Activated naive CD8-positive, alpha-beta T cell treated with anti-CD3 and anti-CD28 coated beads for 36 hours (primary cell): Measurements from ENCODE around the gene PRM1. TPM values are rescaled to one million over a fixed set of nuclear protein-coding genes. Genes with fewer than 3 reads are reported as not detected.
"Not testable (repeated sequence)": the region's sequence is repeated elsewhere in the genome, so short reads cannot be mapped to it uniquely, and the experiment has no call there.

Experiments used
- DNase-seq: peaks from one replicate; pipeline ENCODE4 v3.0.0; 2021
- H3K27ac Mint-ChIP-seq: one replicate; pipeline ENCODE4 v1.8.0; 2022; ENCODE audit warnings: mild to moderate bottlenecking, moderate library complexity, mixed read lengths
- H3K27me3 Mint-ChIP-seq: one replicate; pipeline ENCODE4 v1.8.0; 2022; ENCODE audit warnings: mild to moderate bottlenecking, mixed read lengths
- H3K36me3 Mint-ChIP-seq: one replicate; pipeline ENCODE4 v1.8.0; 2021; ENCODE audit warnings: mild to moderate bottlenecking, mixed read lengths
- H3K4me1 Mint-ChIP-seq: one replicate; pipeline ENCODE4 v1.8.0; 2021; ENCODE audit warnings: mixed read lengths
- H3K4me3 Mint-ChIP-seq: one replicate; pipeline ENCODE4 v1.8.0; 2022; ENCODE audit warnings: mild to moderate bottlenecking, moderate library complexity, mixed read lengths
- H3K9me3 Mint-ChIP-seq: one replicate; pipeline ENCODE4 v1.8.0; 2022; ENCODE audit warnings: mixed read lengths
- total RNA-seq, 2 experiments: library from RNA; stranded (reverse); gene quantifications; one replicate each; pipeline ENCODE4 v1.2.3, GENCODE V29; 2021

The PRM1 gene
- total RNA-seq, 2 experiments from 2014 or later, result not detected

GRCh38 chr16:11307639-11308492, 26.7 kb upstream of the PRM1 start:
- Mint-ChIP-seq H3K4me1 (peaks cover 37% of the 10 kb centered on the region), H3K4me3 (no peak overlapping the region), H3K36me3 (no peaks in the 10 kb centered on the region), H3K27me3 (no peaks in the 10 kb centered on the region), H3K27ac (no peak overlapping the region), H3K9me3 (peaks cover 2% of the 10 kb centered on the region)
- no peak for DNase-seq

- peaks cover 29% of the 10 kb centered on the region for H3K4me1 Mint-ChIP-seq
Measured at GRCh38 chr16:11306997-11307638, 26.0 kb upstream of the PRM1 start.

GRCh38 chr16:11306381-11306780, 25.3 kb upstream of the PRM1 start:
- H3K27me3 Mint-ChIP-seq, result no peaks in the 10 kb centered on the region
- H3K4me1 Mint-ChIP-seq, result peaks cover 24% of the 10 kb centered on the region
- no peak for DNase-seq
- H3K27ac Mint-ChIP-seq, result no peak overlapping the region
- no peaks in the 10 kb centered on the region for H3K36me3 Mint-ChIP-seq
- peaks cover 2% of the 10 kb centered on the region for H3K9me3 Mint-ChIP-seq
- H3K4me3 Mint-ChIP-seq, result no peak overlapping the region

More at GRCh38 chr16:11306997-11307638, 26.0 kb upstream of the PRM1 start:
- Mint-ChIP-seq H3K4me3 (no peak overlapping the region), H3K36me3 (no peaks in the 10 kb centered on the region), H3K27ac (no peak overlapping the region), H3K9me3 (peaks cover 2% of the 10 kb centered on the region), H3K27me3 (no peaks in the 10 kb centered on the region)
- no peak for DNase-seq

- Mint-ChIP-seq H3K36me3 (no peaks in the 10 kb centered on the region), H3K9me3 (no peaks in the 10 kb centered on the region), H3K4me3 (no peak overlapping the region), H3K4me1 (peaks cover 13% of the 10 kb centered on the region), H3K27ac (no peak overlapping the region), H3K27me3 (no peaks in the 10 kb centered on the region)
- DNase-seq, result no peak
Measured at GRCh38 chr16:11303405-11304138, 22.4 kb upstream of the PRM1 start.

GRCh38 chr16:11302977-11303376, 21.8 kb upstream of the PRM1 start:
- Mint-ChIP-seq H3K27me3 (no peaks in the 10 kb centered on the region), H3K4me3 (no peak overlapping the region), H3K27ac (no peak overlapping the region), H3K4me1 (peaks cover 16% of the 10 kb centered on the region), H3K36me3 (no peaks in the 10 kb centered on the region), H3K9me3 (no peaks in the 10 kb centered on the region)
- DNase-seq, result no peak

GRCh38 chr16:11301645-11302501, 20.7 kb upstream of the PRM1 start:
- H3K27me3 Mint-ChIP-seq, result no peaks in the 10 kb centered on the region
- no peaks in the 10 kb centered on the region for H3K36me3 Mint-ChIP-seq
- DNase-seq, result no peak
- peaks cover 26% of the 10 kb centered on the region for H3K4me1 Mint-ChIP-seq
- no peak overlapping the region for H3K27ac Mint-ChIP-seq
- no peak overlapping the region for H3K4me3 Mint-ChIP-seq
- no peaks in the 10 kb centered on the region for H3K9me3 Mint-ChIP-seq

- no peaks in the 10 kb centered on the region for H3K36me3 Mint-ChIP-seq
- H3K4me1 Mint-ChIP-seq, result peaks cover 34% of the 10 kb centered on the region
- DNase-seq, result no peak
- H3K4me3 Mint-ChIP-seq, result no peak overlapping the region
- no peaks in the 10 kb centered on the region for H3K27me3 Mint-ChIP-seq
- H3K9me3 Mint-ChIP-seq, result no peaks in the 10 kb centered on the region
- no peak overlapping the region for H3K27ac Mint-ChIP-seq
Measured at GRCh38 chr16:11300560-11300892, 19.4 kb upstream of the PRM1 start.

GRCh38 chr16:11299865-11300559, 18.9 kb upstream of the PRM1 start:
- H3K4me3 Mint-ChIP-seq, result no peak overlapping the region
- H3K4me1 Mint-ChIP-seq, result peaks cover 35% of the 10 kb centered on the region
- H3K36me3 Mint-ChIP-seq, result no peaks in the 10 kb centered on the region
- no peak overlapping the region for H3K27ac Mint-ChIP-seq
- no peaks in the 10 kb centered on the region for H3K9me3 Mint-ChIP-seq
- DNase-seq, result no peak
- H3K27me3 Mint-ChIP-seq, result no peaks in the 10 kb centered on the region

GRCh38 chr16:11298950-11299547, 17.9 kb upstream of the PRM1 start:
- not testable (repeated sequence) for H3K9me3 Mint-ChIP-seq, H3K36me3 Mint-ChIP-seq, DNase-seq, H3K27me3 Mint-ChIP-seq
- Mint-ChIP-seq H3K27ac (peak overlapping the region; percentile 81), H3K4me1 (peaks cover 37% of the 10 kb centered on the region), H3K4me3 (peak overlapping the region; percentile 29)

GRCh38 chr16:11298143-11298900, 17.2 kb upstream of the PRM1 start:
- Mint-ChIP-seq H3K27me3 (peaks cover 4% of the 10 kb centered on the region), H3K4me3 (peak overlapping the region; percentile 50), H3K4me1 (peaks cover 37% of the 10 kb centered on the region), H3K36me3 (no peaks in the 10 kb centered on the region), H3K27ac (peak overlapping the region; percentile 85), H3K9me3 (no peaks in the 10 kb centered on the region)
- DNase-seq, result no peak

- Mint-ChIP-seq H3K9me3 (no peaks in the 10 kb centered on the region), H3K36me3 (no peaks in the 10 kb centered on the region), H3K27ac (peak overlapping the region; percentile 85), H3K4me1 (peaks cover 38% of the 10 kb centered on the region), H3K4me3 (peak overlapping the region; percentile 50), H3K27me3 (peaks cover 11% of the 10 kb centered on the region)
- DNase-seq, result peak; percentile 83
Measured at GRCh38 chr16:11297492-11298142, 16.5 kb upstream of the PRM1 start.

- Mint-ChIP-seq H3K27ac (peak overlapping the region; percentile 85), H3K9me3 (no peaks in the 10 kb centered on the region), H3K4me3 (peak overlapping the region; percentile 50), H3K4me1 (peaks cover 38% of the 10 kb centered on the region), H3K27me3 (peaks cover 11% of the 10 kb centered on the region), H3K36me3 (no peaks in the 10 kb centered on the region)
- DNase-seq, result no peak
Measured at GRCh38 chr16:11296706-11297491, 15.8 kb upstream of the PRM1 start.
